GM19035 (cell line): ENCODE results near the gene CDH12.
"Not testable (repeated sequence)": the region's sequence is repeated elsewhere in the genome, so short reads cannot be mapped to it uniquely, and the experiment has no call there.

Source experiments
- ATAC-seq: cut with Tn5 transposase; IDR thresholded peaks from one replicate; pipeline ENCODE4 v1.9.1; 2021; ENCODE audit not compliant: unreplicated experiment

Gene CDH12

GRCh38 chr5:22662391-22662790, 190.8 kb downstream of the CDH12 start:
- ATAC-seq = no peak

- no peak for ATAC-seq
Observed at GRCh38 chr5:22651355-22651754, 201.8 kb downstream of the CDH12 start.

GRCh38 chr5:22650511-22650910, 202.6 kb downstream of the CDH12 start:
- ATAC-seq = no peak

DNA sequence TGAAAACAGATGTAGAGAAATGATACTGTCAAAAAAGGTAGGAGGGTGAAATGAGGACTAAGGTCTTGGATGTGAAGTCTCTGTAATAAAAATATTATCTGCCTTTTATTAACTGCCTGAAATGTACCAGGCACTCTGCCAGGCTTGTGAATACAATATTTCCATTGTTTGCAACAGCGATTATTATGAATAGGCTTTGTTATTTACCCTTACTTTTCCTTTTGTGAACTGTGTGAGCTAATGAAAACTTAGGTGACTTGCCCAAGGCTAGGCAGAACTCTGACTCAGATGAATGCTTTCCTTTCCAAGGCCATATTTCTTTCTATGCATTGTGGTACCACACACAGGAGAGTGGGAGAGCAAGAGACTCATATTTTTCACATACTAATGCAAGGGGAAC, 204.1 kb downstream of the CDH12 start:
- no peak for ATAC-seq

- no peak for ATAC-seq
Observed at GRCh38 chr5:22644859-22645258, 208.3 kb downstream of the CDH12 start.

DNA sequence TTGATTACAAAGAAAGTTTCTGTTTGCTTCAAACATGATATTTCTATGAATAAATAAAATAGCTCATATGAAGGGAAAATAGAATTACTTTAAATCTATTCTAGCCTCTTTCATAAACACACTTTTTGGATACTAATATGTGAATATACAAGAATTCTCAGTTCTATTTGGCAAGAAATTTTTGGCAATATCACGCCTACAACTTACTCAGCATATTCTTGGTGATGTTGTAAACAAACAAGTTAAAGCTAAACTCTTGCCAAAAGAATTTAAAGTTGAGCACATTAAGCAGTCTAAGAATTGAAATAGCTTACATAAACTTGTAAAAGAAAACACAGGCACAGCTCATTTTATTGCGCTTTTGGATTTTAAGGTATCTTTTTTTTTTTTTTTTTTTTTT, 209.8 kb downstream of the CDH12 start:
- no peak for ATAC-seq

- ATAC-seq = no peak
Observed at GRCh38 chr5:22631683-22632082, 221.5 kb downstream of the CDH12 start.

- no peak for ATAC-seq
Observed at GRCh38 chr5:22627029-22627428, 226.1 kb downstream of the CDH12 start.

GRCh38 chr5:22625451-22625850, 227.7 kb downstream of the CDH12 start:
- no peak for ATAC-seq

DNA sequence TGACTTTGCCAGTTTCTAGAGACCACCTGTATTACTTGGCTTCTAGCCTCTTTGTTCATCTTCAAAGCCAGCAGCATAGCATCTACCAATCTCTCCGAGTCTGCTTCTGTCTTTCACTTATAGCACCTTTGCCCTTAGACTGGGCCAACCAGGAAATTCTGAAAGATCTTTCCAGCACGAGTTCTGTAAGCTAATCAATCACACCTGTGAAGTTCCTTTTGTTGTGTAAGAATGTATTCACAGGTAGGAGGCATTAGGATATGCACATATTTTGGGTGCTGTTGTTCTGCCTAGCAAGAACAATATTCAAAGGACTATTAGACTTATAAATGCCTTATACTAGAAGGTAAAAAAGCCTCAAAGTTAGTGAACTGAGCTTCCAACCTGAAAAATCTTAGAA, 232.1 kb downstream of the CDH12 start:
- ATAC-seq = no peak

- ATAC-seq = no peak
Observed at GRCh38 chr5:22615964-22616363, 237.2 kb downstream of the CDH12 start.

GRCh38 chr5:22614486-22615094, 238.6 kb downstream of the CDH12 start:
- no peak for ATAC-seq

DNA sequence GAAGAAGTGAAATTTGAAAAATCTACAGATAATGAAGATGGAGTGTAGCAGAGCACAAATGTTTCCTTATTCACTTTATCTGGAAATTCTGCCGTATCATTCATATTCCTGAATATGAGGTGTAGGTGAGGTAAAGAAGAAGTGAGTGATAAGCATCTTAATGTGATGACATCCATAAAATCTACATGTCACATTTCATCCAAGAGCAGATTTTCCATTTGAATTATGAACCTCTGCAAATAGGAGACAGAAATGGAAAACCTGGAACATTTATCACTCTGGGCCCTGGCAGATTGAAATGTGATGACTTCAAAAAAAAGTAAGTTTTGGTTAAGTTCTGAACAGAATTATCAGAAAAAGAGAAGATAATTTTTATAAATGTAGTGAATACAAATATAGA, 240.2 kb downstream of the CDH12 start:
- no peak for ATAC-seq

- ATAC-seq = no peak
Observed at GRCh38 chr5:22611327-22611726, 241.8 kb downstream of the CDH12 start.

GRCh38 chr5:22607498-22607897, 245.6 kb downstream of the CDH12 start:
- ATAC-seq = not testable (repeated sequence)

DNA sequence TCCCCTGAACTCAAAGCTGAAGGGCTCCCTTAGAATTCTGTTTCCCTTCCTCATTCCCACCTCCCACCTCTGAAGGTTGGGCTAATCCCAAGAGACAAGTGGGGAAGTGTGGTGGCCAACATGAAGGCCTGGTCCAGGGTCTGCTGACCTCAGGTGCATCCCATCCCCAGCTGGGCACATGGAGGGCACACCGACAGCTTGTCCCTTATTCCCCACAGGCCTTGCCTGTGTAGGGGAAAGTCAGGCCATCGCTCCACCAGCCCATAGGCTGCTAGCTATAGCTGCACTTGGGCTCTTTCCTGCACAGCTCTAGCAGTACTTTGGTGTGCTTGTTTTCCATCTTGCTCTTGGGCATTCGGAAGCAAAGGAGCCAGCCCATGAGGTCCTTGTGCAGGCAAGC, 247.7 kb downstream of the CDH12 start:
- no peak for ATAC-seq

GRCh38 chr5:22604711-22605110, 248.4 kb downstream of the CDH12 start:
- ATAC-seq = no peak

- ATAC-seq = no peak
Observed at GRCh38 chr5:22598796-22599195, 254.3 kb downstream of the CDH12 start.

- ATAC-seq = no peak
Observed at GRCh38 chr5:22596404-22596970, 256.7 kb downstream of the CDH12 start.

- no peak for ATAC-seq
Observed at GRCh38 chr5:22594491-22594890, 258.7 kb downstream of the CDH12 start.

GRCh38 chr5:22593592-22593991, 259.6 kb downstream of the CDH12 start:
- ATAC-seq = peak; percentile 90

DNA sequence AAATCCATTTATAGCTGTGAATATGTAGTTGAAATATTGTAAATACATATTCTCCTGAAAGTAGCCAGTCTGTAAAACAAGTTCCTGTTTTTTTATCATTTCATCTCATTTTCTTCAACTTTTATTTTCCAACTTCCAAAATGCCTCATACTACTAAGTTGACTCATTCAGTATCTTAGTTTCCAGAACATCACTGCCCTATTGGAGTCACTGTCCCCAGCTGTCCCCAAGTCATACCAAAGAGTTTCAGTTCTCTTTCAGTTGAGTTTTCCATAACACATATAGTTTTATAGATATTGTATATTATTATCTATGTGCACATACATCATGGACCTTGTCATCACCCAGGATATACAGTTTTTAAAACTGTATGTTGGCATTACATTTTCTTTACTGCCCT, 261.7 kb downstream of the CDH12 start:
- no peak for ATAC-seq

GRCh38 chr5:22590677-22591268, 262.4 kb downstream of the CDH12 start:
- ATAC-seq = no peak
